Thoracic aorta (tissue), 2 donors: ENCODE data around the gene CRACDL. TPM values are rescaled to one million over a fixed set of nuclear protein-coding genes. Genes with fewer than 3 reads are reported as not detected.

ENCODE experiments used
- ATAC-seq: fragments of 150-250 bp; one replicate; pipeline ENCODE4 v1.8.0; 2017; ENCODE audit warnings: low read depth; ENCODE audit not compliant: insufficient number of reproducible peaks, low FRiP score
- DNase-seq: peaks from one replicate; pipeline ENCODE4 v3.0.0-alpha.2; 2020; ENCODE audit warnings: low spot score
- H3K27ac ChIP-seq, 2 donors: fragments of 200-600 bp; sonication (generic); 1 replicate in 1 of 2; 2 replicates in 1 of 2; pipeline ENCODE4 v1.5.1; 2016; ENCODE audit warnings: mild to moderate bottlenecking in 2 of 2, moderate library complexity in 2 of 2
- H3K27me3 ChIP-seq: fragments of 200-600 bp; sonication (generic); replicated peaks from 2 replicates; pipeline ENCODE4 v1.6.0; 2016; ENCODE audit warnings: mild to moderate bottlenecking; ENCODE audit not compliant: insufficient read depth
- H3K36me3 ChIP-seq: fragments of 200-600 bp; sonication (generic); one replicate; pipeline ENCODE4 v1.5.1; 2016
- H3K4me1 ChIP-seq, 2 donors: fragments of 200-600 bp; sonication (generic); 1 replicate in 1 of 2; 2 replicates in 1 of 2; pipeline versions ENCODE4 v1.5.1 to v1.6.0; 2016; ENCODE audit warnings: low read depth in 2 of 2, mild to moderate bottlenecking in 1 of 2; ENCODE audit not compliant: control insufficient read depth in 1 of 2
- H3K4me3 ChIP-seq: fragments of 200-600 bp; sonication (generic); 2 replicates; pipeline ENCODE4 v1.5.1; 2016; ENCODE audit warnings: mild to moderate bottlenecking
- H3K9me3 ChIP-seq: fragments of 200-600 bp; sonication (generic); 2 replicates; pipeline ENCODE4 v1.5.1; 2016
- CTCF ChIP-seq: fragments of 200-600 bp; sonication (generic); IDR thresholded peaks from one replicate; pipeline ENCODE4 v1.5.1; 2019; ENCODE audit warnings: antibody characterized with exemption
- total RNA-seq, 2 donors: library from RNA; depleted of rRNA; stranded (reverse); fragments of >200 nt; gene quantifications; one replicate each; pipeline versions ENCODE4 v1.1.0 to v1.2.3, GENCODE V29; 2016

Gene CRACDL
- total RNA-seq, 2 donors from 2014 or later = 1.9 to 5.9 TPM

- no peak for TF ChIP-seq CTCF
- Histone ChIP-seq H3K4me3 (no peak overlapping the region), H3K27ac (peak overlapping the region in 1 of 2 donors; percentile 16), H3K36me3 (no peaks in the 10 kb centered on the region), H3K4me1 (peaks cover 4 to 28% of the 10 kb centered on the region in 2 donors), H3K9me3 (no peaks in the 10 kb centered on the region), H3K27me3 (no peaks in the 10 kb centered on the region)
- no peak for ATAC-seq
- no peak for DNase-seq
Observed at GRCh38 chr2:98825020-98825350, 111.0 kb downstream of the CRACDL start.

- Histone ChIP-seq H3K27ac (peak overlapping the region in 1 of 2 donors; percentile 16), H3K9me3 (no peaks in the 10 kb centered on the region), H3K4me3 (no peak overlapping the region), H3K36me3 (no peaks in the 10 kb centered on the region), H3K4me1 (peaks cover 4 to 34% of the 10 kb centered on the region in 2 donors), H3K27me3 (no peaks in the 10 kb centered on the region)
- DNase-seq (no peak), ATAC-seq (no peak)
- TF ChIP-seq CTCF = no peak
Observed at GRCh38 chr2:98824256-98825019, 111.6 kb downstream of the CRACDL start.

GRCh38 chr2:98823196-98824170 is 112.5 kb downstream of the CRACDL start:
- H3K27ac ChIP-seq = peak overlapping the region; percentile 10 to 49
- H3K9me3 ChIP-seq = no peaks in the 10 kb centered on the region
- H3K4me1 ChIP-seq = peaks cover 4 to 36% of the 10 kb centered on the region in 2 donors
- H3K36me3 ChIP-seq = no peaks in the 10 kb centered on the region
- ATAC-seq (no peak), DNase-seq (no peak)
- no peaks in the 10 kb centered on the region for H3K27me3 ChIP-seq
- H3K4me3 ChIP-seq = peak overlapping the region; percentile 72
- TF ChIP-seq CTCF = no peak

GRCh38 chr2:98822301-98823164 is 113.5 kb downstream of the CRACDL start:
- peaks cover 4 to 36% of the 10 kb centered on the region in 2 donors for H3K4me1 ChIP-seq
- H3K27me3 ChIP-seq = no peaks in the 10 kb centered on the region
- ATAC-seq (no peak), DNase-seq (no peak)
- H3K4me3 ChIP-seq = peak overlapping the region; percentile 72
- H3K9me3 ChIP-seq = no peaks in the 10 kb centered on the region
- peak overlapping the region; percentile 10 to 49 for H3K27ac ChIP-seq
- peak; percentile 36 for TF ChIP-seq CTCF
- H3K36me3 ChIP-seq = no peaks in the 10 kb centered on the region
